HG02970 (cell line): ENCODE measurements around the gene ZNF772.
"Not testable (repeated sequence)": the region's sequence is repeated elsewhere in the genome, so short reads cannot be mapped to it uniquely, and the experiment has no call there.

Experiments used
- ATAC-seq: cut with Tn5 transposase; IDR thresholded peaks from one replicate; pipeline ENCODE4 v1.9.1; 2021; ENCODE audit warnings: mild to moderate bottlenecking, moderate library complexity, moderate number of reproducible peaks; ENCODE audit not compliant: unreplicated experiment, low FRiP score

ZNF772 gene

GRCh38 chr19:57477191-57478008 lies at the start of gene ZNF772:
ZNF772 (minus strand) TSS chr19:57477566; CDS start chr19:57477309, 257 bp downstream.
- ATAC-seq: peak; percentile 81

GRCh38 chr19:57518021-57518420 lies 40.7 kb upstream of the ZNF772 start:
- ATAC-seq: not testable (repeated sequence)

- ATAC-seq: no peak
These were observed 37.9 kb upstream of the ZNF772 start for GRCh38 chr19:57515255-57515654.

GRCh38 chr19:57512845-57513244 lies 35.5 kb upstream of the ZNF772 start:
- ATAC-seq: no peak

- no peak for ATAC-seq
These were observed 34.1 kb upstream of the ZNF772 start for GRCh38 chr19:57511484-57511883.

GRCh38 chr19:57506163-57506562 lies 28.8 kb upstream of the ZNF772 start:
- no peak for ATAC-seq

- peak; percentile 17 for ATAC-seq
These were observed 23.0 kb upstream of the ZNF772 start for GRCh38 chr19:57500400-57500799.

- ATAC-seq: peak; percentile 91
These were observed 22.5 kb upstream of the ZNF772 start, which contains the start of gene ZNF773 for GRCh38 chr19:57499680-57500395. ZNF773 (plus strand) TSS chr19:57499938; CDS start chr19:57500081, 143 bp downstream.

- ATAC-seq: not testable (repeated sequence)
These were observed 21.9 kb upstream of the ZNF772 start for GRCh38 chr19:57499332-57499679.

GRCh38 chr19:57488299-57488644 lies 10.9 kb upstream of the ZNF772 start:
- ATAC-seq: not testable (repeated sequence)

GRCh38 chr19:57487477-57488298 lies 10.3 kb upstream of the ZNF772 start, which contains the start of gene ZNF419:
ZNF419 (plus strand) TSS chr19:57487750; CDS start chr19:57487951, 201 bp downstream.
- peak; percentile 88 for ATAC-seq

GRCh38 chr19:57473646-57474045 lies 3.7 kb downstream of the ZNF772 start:
- no peak for ATAC-seq

- no peak for ATAC-seq
These were observed 10.9 kb downstream of the ZNF772 start for GRCh38 chr19:57466489-57466888.

- no peak for ATAC-seq
These were observed 11.5 kb downstream of the ZNF772 start for GRCh38 chr19:57465680-57466381.

- ATAC-seq: no peak
These were observed 25.1 kb downstream of the ZNF772 start for GRCh38 chr19:57452307-57452706.

- no peak for ATAC-seq
These were observed 34.2 kb downstream of the ZNF772 start for GRCh38 chr19:57443121-57443696.

GRCh38 chr19:57441979-57442752 lies 35.2 kb downstream of the ZNF772 start:
- no peak for ATAC-seq

GRCh38 chr19:57438925-57439324 lies 38.4 kb downstream of the ZNF772 start:
- ATAC-seq: no peak

- ATAC-seq: no peak
These were observed 39.4 kb downstream of the ZNF772 start for GRCh38 chr19:57437931-57438330.
